Body of pancreas (tissue), 4 donors: ENCODE results near the gene NKX2-2. TPM values are rescaled to one million over a fixed set of nuclear protein-coding genes. Genes with fewer than 3 reads are reported as not detected.

Source experiments
- ATAC-seq: fragments of 150-250 bp; one replicate; pipeline ENCODE4 v1.9.1; 2016
- DNase-seq, 4 donors: peaks; one replicate each; pipeline ENCODE4 v3.0.0-alpha.2; 2019
- H3K27ac ChIP-seq, 4 donors: fragments of 200-600 bp; sonication (generic); 1 replicate in 3 of 4; 2 replicates in 1 of 4; pipeline versions ENCODE4 v1.5.1 to v1.6.1; 2016 to 2019; ENCODE audit warnings: mild to moderate bottlenecking in 1 of 4, mixed read lengths in 1 of 4, moderate library complexity in 1 of 4
- H3K27me3 ChIP-seq, 2 donors: fragments of 200-600 bp; sonication (generic); one replicate each; pipeline ENCODE4 v1.6.0; 2016; ENCODE audit warnings: mild to moderate bottlenecking in 1 of 2
- H3K36me3 ChIP-seq, 2 donors: fragments of 200-600 bp; sonication (generic); replicated peaks in 1 of 2; 2 replicates each; pipeline ENCODE4 v1.5.1; 2016; ENCODE audit warnings: low read depth in 2 of 2; ENCODE audit not compliant: insufficient read depth in 1 of 2
- H3K4me1 ChIP-seq: fragments of 200-600 bp; sonication (generic); one replicate; pipeline ENCODE4 v1.6.0; 2016
- H3K4me3 ChIP-seq, 2 donors: fragments of 200-600 bp; sonication (generic); 1 replicate in 1 of 2; 2 replicates in 1 of 2; pipeline ENCODE4 v1.5.1; 2016 to 2019
- H3K9me3 ChIP-seq, 3 donors: fragments of 200-600 bp; sonication (generic); 1 replicate in 2 of 3; 2 replicates in 1 of 3; pipeline ENCODE4 v1.5.1; 2016
- POLR2A ChIP-seq, 3 donors: fragments of 450-650 bp; IDR thresholded peaks; one replicate each; pipeline ENCODE4 v1.6.1; 2016; ENCODE audit warnings: antibody characterized with exemption in 3 of 3, mild to moderate bottlenecking in 2 of 3
- WGBS, 2 donors: methylation state at CpG; one replicate each; pipeline ENCODE4 v1.1.5; 2017; 5-methylcytosine and 5-hydroxymethylcytosine counted together
- intact Hi-C: fragments of 100-400 bp; cut with DNase I; formaldehyde crosslinking; loops from one replicate; pipeline ENCODE4 v1.15.1; 2023
- total RNA-seq, 2 donors: library from RNA; depleted of rRNA; stranded (reverse); fragments of >200 nt; gene quantifications; one replicate each; pipeline ENCODE4 v1.1.0, GENCODE V29; 2016
- TF ChIP-seq, protein P1 (sequence below), 7 experiments: fragments of 450-650 bp in 4 of 7; fragments of 200-600 bp in 3 of 7; sonication (generic) in 3 of 7; IDR thresholded peaks; one replicate each; pipeline ENCODE4 v1.5.1; 2016 to 2019; ENCODE audit warnings: antibody characterized with exemption in 7 of 7

NKX2-2 gene
- total RNA-seq, 2 donors from 2014 or later: 3.1 to 9.6 TPM

GRCh38 chr20:21505810-21506530 lies 7.9 kb downstream of the NKX2-2 start:
- intact Hi-C loops: no loop called here

GRCh38 chr20:21505161-21505809 lies 8.6 kb downstream of the NKX2-2 start:
- peaks cover 0 to 16% of the 10 kb centered on the region in 2 donors for H3K27me3 ChIP-seq
- 8 to 12% methylated on average over 3 to 34 of the region's 36 CpGs for WGBS, 2 donors
- peak; percentile 62 for ATAC-seq
- TF ChIP-seq, protein P1, sequence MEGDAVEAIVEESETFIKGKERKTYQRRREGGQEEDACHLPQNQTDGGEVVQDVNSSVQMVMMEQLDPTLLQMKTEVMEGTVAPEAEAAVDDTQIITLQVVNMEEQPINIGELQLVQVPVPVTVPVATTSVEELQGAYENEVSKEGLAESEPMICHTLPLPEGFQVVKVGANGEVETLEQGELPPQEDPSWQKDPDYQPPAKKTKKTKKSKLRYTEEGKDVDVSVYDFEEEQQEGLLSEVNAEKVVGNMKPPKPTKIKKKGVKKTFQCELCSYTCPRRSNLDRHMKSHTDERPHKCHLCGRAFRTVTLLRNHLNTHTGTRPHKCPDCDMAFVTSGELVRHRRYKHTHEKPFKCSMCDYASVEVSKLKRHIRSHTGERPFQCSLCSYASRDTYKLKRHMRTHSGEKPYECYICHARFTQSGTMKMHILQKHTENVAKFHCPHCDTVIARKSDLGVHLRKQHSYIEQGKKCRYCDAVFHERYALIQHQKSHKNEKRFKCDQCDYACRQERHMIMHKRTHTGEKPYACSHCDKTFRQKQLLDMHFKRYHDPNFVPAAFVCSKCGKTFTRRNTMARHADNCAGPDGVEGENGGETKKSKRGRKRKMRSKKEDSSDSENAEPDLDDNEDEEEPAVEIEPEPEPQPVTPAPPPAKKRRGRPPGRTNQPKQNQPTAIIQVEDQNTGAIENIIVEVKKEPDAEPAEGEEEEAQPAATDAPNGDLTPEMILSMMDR (IDR thresholded peaks at IDR 0.05): peak; percentile 80 to 96 (median 93)
- no peak for TF ChIP-seq POLR2A (IDR thresholded peaks at IDR 0.05)
- no peaks in the 10 kb centered on the region for H3K36me3 ChIP-seq
- H3K4me1 ChIP-seq: peaks cover 16% of the 10 kb centered on the region
- no peak overlapping the region for H3K27ac ChIP-seq
- no peaks in the 10 kb centered on the region for H3K9me3 ChIP-seq
- H3K4me3 ChIP-seq: no peak overlapping the region
- intact Hi-C loops: no loop called here
- DNase-seq: peak; percentile 66 to 78 (median 70)

More at GRCh38 chr20:21505810-21506530, 7.9 kb downstream of the NKX2-2 start:
- H3K36me3 ChIP-seq: no peaks in the 10 kb centered on the region
- whole genome bisulfite sequencing, 2 donors: 3 to 10% methylated on average over 8 to 77 of the region's 95 CpGs
- peaks cover 16% of the 10 kb centered on the region for H3K4me1 ChIP-seq
- peaks cover 0 to 16% of the 10 kb centered on the region in 2 donors for H3K27me3 ChIP-seq
- no peak for TF ChIP-seq POLR2A (IDR thresholded peaks at IDR 0.05)
- TF ChIP-seq, protein P1 (IDR thresholded peaks at IDR 0.05): peak; percentile 31 to 73 (median 56)
- no peak overlapping the region for H3K4me3 ChIP-seq
- DNase-seq (peak in 3 of 4 donors; percentile 34 to 57 (median 48)), ATAC-seq (peak; percentile 68)
- no peak overlapping the region for H3K27ac ChIP-seq
- H3K9me3 ChIP-seq: no peaks in the 10 kb centered on the region

GRCh38 chr20:21504323-21504722 lies 9.5 kb downstream of the NKX2-2 start:
- no peaks in the 10 kb centered on the region for H3K36me3 ChIP-seq
- TF ChIP-seq, protein P1 (IDR thresholded peaks at IDR 0.05): no peak
- no peak for TF ChIP-seq POLR2A (IDR thresholded peaks at IDR 0.05)
- 55 to 60% methylated on average over 6 to 7 of the region's 7 CpGs for WGBS, 2 donors
- H3K4me3 ChIP-seq: no peak overlapping the region
- no peak for DNase-seq
- ATAC-seq: no peak
- no peaks in the 10 kb centered on the region for H3K9me3 ChIP-seq
- peaks cover 16% of the 10 kb centered on the region for H3K4me1 ChIP-seq
- intact Hi-C loops: loop anchor here (5.0 kb wide), 2 partner anchors 267 to 642 kb away; no protein-coding TSS in a partner anchor
- no peak overlapping the region for H3K27ac ChIP-seq
- peaks cover 0 to 16% of the 10 kb centered on the region in 2 donors for H3K27me3 ChIP-seq

DNA sequence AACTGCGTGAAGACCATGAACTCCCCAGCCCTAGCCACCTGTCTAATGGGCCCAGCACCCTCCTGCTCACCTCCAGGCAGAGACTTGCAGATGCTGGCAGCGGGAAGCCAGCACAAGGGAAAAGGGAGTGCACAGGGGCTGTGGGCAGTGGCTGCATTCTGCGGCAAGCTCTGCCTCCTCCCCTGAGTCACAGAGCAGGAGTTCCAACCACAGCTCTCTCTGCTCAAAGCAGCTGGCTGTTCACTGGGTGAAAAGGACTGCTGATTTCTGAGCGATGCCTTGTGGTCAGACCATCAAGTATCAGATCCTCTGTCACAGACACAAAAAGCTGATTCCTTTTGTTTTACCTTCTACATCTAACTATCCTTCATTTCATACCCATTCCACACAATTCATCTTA lies 10.5 kb downstream of the NKX2-2 start:
- Histone ChIP-seq H3K27me3 (peaks cover 0 to 16% of the 10 kb centered on the region in 2 donors), H3K4me3 (no peak overlapping the region), H3K27ac (no peak overlapping the region), H3K36me3 (no peaks in the 10 kb centered on the region), H3K4me1 (peaks cover 16% of the 10 kb centered on the region), H3K9me3 (no peaks in the 10 kb centered on the region)
- intact Hi-C loops: loop anchor here (5.0 kb wide), 2 partner anchors 266 to 641 kb away; no protein-coding TSS in a partner anchor
- ATAC-seq (no peak), DNase-seq (no peak)
- WGBS, 2 donors: 59 to 62% methylated on average over 4 of the region's 4 CpGs
- TF ChIP-seq, protein P1 (IDR thresholded peaks at IDR 0.05): no peak
- no peak for TF ChIP-seq POLR2A (IDR thresholded peaks at IDR 0.05)
